ENCODE data around the gene USP33. TPM values are rescaled to one million over a fixed set of nuclear protein-coding genes. Genes with fewer than 3 reads are reported as not detected.
"Not testable (repeated sequence)": the region's sequence is repeated elsewhere in the genome, so short reads cannot be mapped to it uniquely, and the experiment has no call there.

USP33 gene
- total RNA-seq, 1 donor from 2014 or later = 63.6 TPM

DNA sequence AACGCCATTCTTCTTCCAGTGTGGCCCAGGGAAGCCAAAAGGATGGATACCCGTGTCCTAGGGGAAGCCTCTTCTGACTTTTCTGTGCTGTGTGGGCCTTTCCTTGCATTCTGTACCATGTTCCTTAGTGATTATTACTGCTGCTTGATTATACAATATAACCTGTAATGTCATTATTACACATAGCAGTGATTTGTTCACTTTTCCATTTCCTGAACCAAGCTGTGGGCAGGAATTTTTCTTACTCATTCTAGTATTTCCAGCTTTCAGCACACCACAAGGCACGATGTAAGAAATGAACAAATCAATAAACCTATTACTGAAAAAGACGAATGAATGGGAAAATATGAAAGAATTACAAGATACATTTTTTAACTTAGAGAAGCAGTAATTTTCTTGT, 8.4 kb upstream of the USP33 start:
- Histone ChIP-seq H3K27ac (no peak overlapping the region), H3K4me1 (no peaks in the 10 kb centered on the region), H3K4me3 (no peak overlapping the region), H3K27me3 (no peaks in the 10 kb centered on the region), H3K9me3 (no peaks in the 10 kb centered on the region), H3K36me3 (no peaks in the 10 kb centered on the region)
- intact Hi-C loops (cut with DNase I) = no loop called here
- no peak for ATAC-seq
- TF ChIP-seq, protein P1, sequence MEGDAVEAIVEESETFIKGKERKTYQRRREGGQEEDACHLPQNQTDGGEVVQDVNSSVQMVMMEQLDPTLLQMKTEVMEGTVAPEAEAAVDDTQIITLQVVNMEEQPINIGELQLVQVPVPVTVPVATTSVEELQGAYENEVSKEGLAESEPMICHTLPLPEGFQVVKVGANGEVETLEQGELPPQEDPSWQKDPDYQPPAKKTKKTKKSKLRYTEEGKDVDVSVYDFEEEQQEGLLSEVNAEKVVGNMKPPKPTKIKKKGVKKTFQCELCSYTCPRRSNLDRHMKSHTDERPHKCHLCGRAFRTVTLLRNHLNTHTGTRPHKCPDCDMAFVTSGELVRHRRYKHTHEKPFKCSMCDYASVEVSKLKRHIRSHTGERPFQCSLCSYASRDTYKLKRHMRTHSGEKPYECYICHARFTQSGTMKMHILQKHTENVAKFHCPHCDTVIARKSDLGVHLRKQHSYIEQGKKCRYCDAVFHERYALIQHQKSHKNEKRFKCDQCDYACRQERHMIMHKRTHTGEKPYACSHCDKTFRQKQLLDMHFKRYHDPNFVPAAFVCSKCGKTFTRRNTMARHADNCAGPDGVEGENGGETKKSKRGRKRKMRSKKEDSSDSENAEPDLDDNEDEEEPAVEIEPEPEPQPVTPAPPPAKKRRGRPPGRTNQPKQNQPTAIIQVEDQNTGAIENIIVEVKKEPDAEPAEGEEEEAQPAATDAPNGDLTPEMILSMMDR (IDR thresholded peaks at IDR 0.05) = no peak
- no peak for DNase-seq

GRCh38 chr1:77762072-77762476, 2.4 kb upstream of the USP33 start:
- no peak overlapping the region for H3K27ac ChIP-seq
- H3K27me3 ChIP-seq = no peaks in the 10 kb centered on the region
- TF ChIP-seq, protein P1 (IDR thresholded peaks at IDR 0.05) = no peak
- H3K4me3 ChIP-seq = no peak overlapping the region
- intact Hi-C loops (cut with DNase I) = no loop called here
- no peaks in the 10 kb centered on the region for H3K36me3 ChIP-seq
- no peaks in the 10 kb centered on the region for H3K9me3 ChIP-seq
- H3K4me1 ChIP-seq = peaks cover 15% of the 10 kb centered on the region
- no peak for DNase-seq
- ATAC-seq = no peak

DNA sequence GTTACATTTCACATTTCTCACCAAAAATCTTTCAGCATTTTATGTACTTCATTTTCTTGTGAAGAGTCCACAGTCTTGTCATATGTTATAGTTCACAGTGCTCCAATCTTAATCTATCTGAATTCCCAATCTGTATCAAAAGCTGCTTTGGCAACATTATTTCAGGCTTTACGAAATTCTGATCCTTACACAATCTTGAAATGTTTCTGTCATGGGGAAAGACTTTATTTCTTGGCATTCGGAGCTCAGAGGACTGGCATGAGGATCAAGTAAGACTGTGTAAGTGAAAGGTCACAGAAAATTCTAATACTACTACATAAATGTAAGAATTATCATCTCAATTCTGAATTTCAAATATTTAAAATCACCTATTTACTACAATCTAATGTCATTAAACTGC, 2.0 kb downstream of the USP33 start:
- no peaks in the 10 kb centered on the region for H3K36me3 ChIP-seq
- H3K9me3 ChIP-seq = no peaks in the 10 kb centered on the region
- peak overlapping the region; percentile 96 for H3K4me3 ChIP-seq
- TF ChIP-seq, protein P1 (IDR thresholded peaks at IDR 0.05) = no peak
- H3K27me3 ChIP-seq = no peaks in the 10 kb centered on the region
- H3K27ac ChIP-seq = peak overlapping the region; percentile 15
- DNase-seq (no peak), ATAC-seq (no peak)
- intact Hi-C loops (cut with DNase I) = no loop called here
- H3K4me1 ChIP-seq = peaks cover 38% of the 10 kb centered on the region

DNA sequence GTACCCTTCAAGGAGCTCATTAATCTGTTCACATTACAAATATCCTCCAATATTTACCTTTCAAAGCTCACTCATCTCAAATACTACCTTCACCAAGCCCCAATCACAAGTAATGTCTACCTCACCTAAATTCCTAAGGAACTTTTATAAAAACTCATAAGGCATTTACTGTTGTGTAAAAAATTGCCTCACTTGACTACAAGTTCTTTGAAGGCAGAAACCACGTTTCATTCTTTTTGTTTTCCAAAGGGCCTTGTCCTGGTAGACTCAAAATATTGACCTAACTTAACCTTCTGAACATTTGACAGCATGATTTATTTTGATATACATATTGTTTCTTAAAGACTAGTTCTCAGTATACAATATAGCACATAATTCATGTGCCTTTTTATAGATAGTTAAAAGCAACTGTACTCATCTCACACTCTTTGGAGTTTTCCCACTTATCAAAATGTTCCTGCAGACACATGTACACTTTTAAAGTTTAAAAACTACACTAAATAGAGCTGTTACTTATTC, 2.5 kb downstream of the USP33 start:
- Histone ChIP-seq H3K9me3 (no peaks in the 10 kb centered on the region), H3K27ac (peak overlapping the region; percentile 15), H3K36me3 (no peaks in the 10 kb centered on the region), H3K27me3 (no peaks in the 10 kb centered on the region), H3K4me3 (no peak overlapping the region), H3K4me1 (peaks cover 42% of the 10 kb centered on the region)
- intact Hi-C loops (cut with DNase I) = no loop called here
- DNase-seq = no peak
- ATAC-seq = no peak
- TF ChIP-seq, protein P1 (IDR thresholded peaks at IDR 0.05) = no peak

DNA sequence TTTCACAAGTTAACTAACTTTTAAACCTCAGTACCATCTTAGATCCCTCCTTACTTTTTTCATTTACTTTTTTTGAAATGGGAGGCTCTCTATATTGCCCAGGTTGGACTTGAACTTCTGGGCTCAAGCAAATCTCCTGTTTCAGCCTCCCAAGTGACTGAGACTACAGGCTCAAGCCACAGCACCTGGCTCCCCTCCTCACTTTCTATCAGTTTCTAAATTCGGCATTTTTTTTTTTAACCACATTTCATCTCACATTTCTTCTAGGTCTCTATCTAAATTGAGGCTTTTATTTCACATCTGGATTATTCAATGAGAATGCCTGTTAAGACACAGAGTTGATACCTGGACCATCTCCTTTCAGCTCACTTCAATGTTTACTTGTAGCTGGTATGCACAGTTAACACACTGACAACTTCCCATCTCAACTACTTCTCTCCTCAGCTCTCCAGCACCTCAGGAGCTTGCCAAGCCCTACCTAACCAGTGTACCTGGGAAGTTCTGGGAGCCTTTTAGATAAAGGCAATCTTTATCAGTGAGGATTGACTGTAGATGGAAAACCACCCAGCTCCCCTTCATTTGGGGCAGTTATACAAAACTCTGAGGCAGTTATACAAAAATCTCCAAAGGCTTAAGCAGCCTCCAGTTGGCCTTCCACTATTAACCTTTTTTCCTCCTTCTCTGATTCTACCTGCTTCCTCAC, 3.4 kb downstream of the USP33 start:
- H3K27me3 ChIP-seq = no peaks in the 10 kb centered on the region
- no peaks in the 10 kb centered on the region for H3K9me3 ChIP-seq
- peaks cover 46% of the 10 kb centered on the region for H3K4me1 ChIP-seq
- no peak for ATAC-seq
- H3K36me3 ChIP-seq = no peaks in the 10 kb centered on the region
- no peak overlapping the region for H3K27ac ChIP-seq
- H3K4me3 ChIP-seq = no peak overlapping the region
- no peak for DNase-seq
- TF ChIP-seq, protein P1 (IDR thresholded peaks at IDR 0.05) = no peak
- intact Hi-C loops (cut with DNase I) = no loop called here

DNA sequence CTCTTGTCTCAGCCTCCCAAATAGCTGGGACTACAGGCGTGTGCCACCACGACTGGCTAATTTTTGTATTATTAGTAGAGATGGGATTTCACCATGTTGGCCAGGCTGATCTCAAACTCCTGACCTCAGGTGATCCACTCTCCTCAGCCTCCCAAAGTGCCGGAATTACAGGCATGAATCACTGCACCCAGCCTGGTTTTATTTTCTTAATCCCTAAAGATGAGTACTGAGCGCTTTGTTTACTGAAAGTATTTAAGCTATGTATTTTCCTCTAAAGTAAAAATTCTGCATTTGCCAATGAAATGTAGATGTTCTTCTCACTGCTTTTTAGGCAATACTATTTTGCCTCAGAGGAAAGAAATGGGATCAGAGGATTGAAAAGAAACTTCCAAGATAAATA, 10.2 kb downstream of the USP33 start:
- intact Hi-C loops (cut with DNase I); H3K27ac ChIP-seq; H3K27me3 ChIP-seq; DNase-seq; ATAC-seq; H3K9me3 ChIP-seq; H3K36me3 ChIP-seq; H3K4me3 ChIP-seq: not testable (repeated sequence)
- peaks cover 18% of the 10 kb centered on the region for H3K4me1 ChIP-seq

All from upper lobe of right lung (tissue), 1 donor.